Pancreas (tissue), 10 donors: ENCODE measurements around the gene BCAS1. TPM values are rescaled to one million over a fixed set of nuclear protein-coding genes. Genes with fewer than 3 reads are reported as not detected.

ENCODE experiments used
- ATAC-seq, 4 donors: fragments of 200-7000 bp; cut with Tn5 transposase; one replicate each; pipeline versions ENCODE4 v1.8.0 to v1.9.1; 2020; ENCODE audit warnings: mild to moderate bottlenecking in 4 of 4, moderate library complexity in 4 of 4
- DNase-seq, 6 donors: peaks; one replicate each; pipeline ENCODE4 v3.0.0-alpha.2; 2020
- FAIRE-seq: peaks from 2 replicates; lab custom pipeline; 2012; peaks lifted over from hg19 to GRCh38; lab: Jason Lieb, UNC
- H3K27ac ChIP-seq, 4 donors: fragments of 200-600 bp; sonication (generic); 1 replicate in 3 of 4; 2 replicates in 1 of 4; pipeline versions ENCODE4 v1.5.0 to v1.8.0; 2020
- H3K27me3 ChIP-seq, 4 donors: fragments of 200-600 bp; one replicate each; pipeline ENCODE4 v1.8.0; 2021
- H3K36me3 ChIP-seq, 3 donors: fragments of 200-600 bp; sonication (generic) in 1 of 3; one replicate each; pipeline versions ENCODE4 v1.5.0 to v1.8.0; 2020 to 2021
- H3K4me1 ChIP-seq, 3 donors: fragments of 200-600 bp; one replicate each; pipeline ENCODE4 v1.8.0; 2021
- H3K4me3 ChIP-seq, 4 donors: fragments of 200-600 bp; sonication (generic) in 2 of 4; one replicate each; pipeline versions ENCODE4 v1.5.0 to v1.8.0; 2020 to 2021
- H3K9me3 ChIP-seq, 4 donors: fragments of 200-600 bp; one replicate each; pipeline ENCODE4 v1.8.0; 2021
- CTCF ChIP-seq, 4 donors: fragments of 200-600 bp; sonication (generic) in 3 of 4; IDR thresholded peaks; one replicate each; pipeline versions ENCODE4 v1.5.0 to v1.8.0; 2021; ENCODE audit warnings: antibody characterized with exemption in 4 of 4
- WGBS, 2 donors: extraction: QIAGEN DNeasy Blood & Tissue Kit; methylation state at CpG; one replicate each; pipeline ENCODE4 v1.1.7; 2013; 5-methylcytosine and 5-hydroxymethylcytosine counted together
- intact Hi-C, 3 donors: fragments of 100-400 bp; cut with DNase I; formaldehyde crosslinking; loops; one replicate each; pipeline versions ENCODE4 v1.11.1 to v1.14.2; 2022
- polyA plus RNA-seq, 2 donors: library from polyadenylated mRNA; stranded (reverse); fragments of 200-250 nt; gene quantifications; one replicate each; pipeline ENCODE4 v1.2.3, GENCODE V29; 2013
- total RNA-seq, 6 donors: library from RNA; stranded (reverse); fragmentation: NEBNext Ultra II Directional in 4 of 6; extraction: Animal tissue kit (Norgen Biotek cat#: 25700) in 4 of 6; gene quantifications; one replicate each; pipeline versions ENCODE4 v1.2.1 to v1.2.4, GENCODE V29; 2021 to 2023
- donor health status: healthy with polysubstance abuse.
- donor health status: DM: no; HTN: no; CAD: no; lungs with moderate emphysema.
- donor health status: DM: no; HTN: no; CAD: no.
- donor health status: control.
- donor health status: control.
- donor health status: Bipolar disorder and iron deficiency.
- donor health status: DM: yes; HTN: yes; CAD: no.
- donor health status: DM: no; HTN: no; CAD: no.
- donor health status: DM: no; HTN: no; CAD: no.
- donor health status: DM: yes; HTN: yes; CAD: no.

The BCAS1 gene
- total and polyA plus RNA-seq, 8 donors, result 0.20 to 0.85 (median 0.61) TPM

GRCh38 chr20:54027704-54028103 lies 42.7 kb downstream of the BCAS1 start:
- ATAC-seq, result no peak
- Histone ChIP-seq H3K4me3 (no peak overlapping the region), H3K36me3 (no peaks in the 10 kb centered on the region), H3K9me3 (no peaks in the 10 kb centered on the region), H3K4me1 (no peaks in the 10 kb centered on the region), H3K27ac (no peak overlapping the region), H3K27me3 (no peaks in the 10 kb centered on the region)
- FAIRE-seq, result no peak
- TF ChIP-seq CTCF (IDR thresholded peaks at IDR 0.05), result no peak
- DNase-seq, result no peak
- intact Hi-C loops, result no loop called here
- 74 to 76% methylated on average over 4 of the region's 4 CpGs for WGBS, 2 donors

GRCh38 chr20:54026295-54027064 lies 43.9 kb downstream of the BCAS1 start:
- DNase-seq (no peak), FAIRE-seq (no peak), ATAC-seq (no peak)
- Histone ChIP-seq H3K27ac (no peak overlapping the region), H3K4me3 (no peak overlapping the region), H3K27me3 (no peaks in the 10 kb centered on the region), H3K36me3 (no peaks in the 10 kb centered on the region), H3K9me3 (no peaks in the 10 kb centered on the region), H3K4me1 (no peaks in the 10 kb centered on the region)
- WGBS, 2 donors, result 76 to 80% methylated on average over 8 of the region's 8 CpGs
- no peak for TF ChIP-seq CTCF (IDR thresholded peaks at IDR 0.05)
- intact Hi-C loops, result no loop called here

- Histone ChIP-seq H3K27me3 (peaks cover 0 to 3% (median 0%) of the 10 kb centered on the region in 4 donors), H3K4me1 (no peaks in the 10 kb centered on the region), H3K9me3 (no peaks in the 10 kb centered on the region), H3K4me3 (no peak overlapping the region), H3K27ac (no peak overlapping the region), H3K36me3 (no peaks in the 10 kb centered on the region)
- intact Hi-C loops, result no loop called here
- ATAC-seq (no peak), FAIRE-seq (no peak), DNase-seq (no peak)
- WGBS, 2 donors, result 47 to 49% methylated on average over 3 of the region's 3 CpGs
- TF ChIP-seq CTCF (IDR thresholded peaks at IDR 0.05), result no peak
Measured at GRCh38 chr20:54025251-54025771, 45.1 kb downstream of the BCAS1 start.

- intact Hi-C loops, result no loop called here
- Histone ChIP-seq H3K27ac (no peak overlapping the region), H3K36me3 (no peaks in the 10 kb centered on the region), H3K27me3 (peaks cover 0 to 3% (median 0%) of the 10 kb centered on the region in 4 donors), H3K4me3 (no peak overlapping the region), H3K9me3 (no peaks in the 10 kb centered on the region), H3K4me1 (no peaks in the 10 kb centered on the region)
- TF ChIP-seq CTCF (IDR thresholded peaks at IDR 0.05), result no peak
- ATAC-seq, result no peak
- DNase-seq, result no peak
- no peak for FAIRE-seq
- WGBS, 2 donors, result 80 to 85% methylated on average over 3 of the region's 3 CpGs
Measured at GRCh38 chr20:54023406-54023805, 47.0 kb downstream of the BCAS1 start.
